ENCODE results near the gene TBC1D9B.

TBC1D9B gene

DNA sequence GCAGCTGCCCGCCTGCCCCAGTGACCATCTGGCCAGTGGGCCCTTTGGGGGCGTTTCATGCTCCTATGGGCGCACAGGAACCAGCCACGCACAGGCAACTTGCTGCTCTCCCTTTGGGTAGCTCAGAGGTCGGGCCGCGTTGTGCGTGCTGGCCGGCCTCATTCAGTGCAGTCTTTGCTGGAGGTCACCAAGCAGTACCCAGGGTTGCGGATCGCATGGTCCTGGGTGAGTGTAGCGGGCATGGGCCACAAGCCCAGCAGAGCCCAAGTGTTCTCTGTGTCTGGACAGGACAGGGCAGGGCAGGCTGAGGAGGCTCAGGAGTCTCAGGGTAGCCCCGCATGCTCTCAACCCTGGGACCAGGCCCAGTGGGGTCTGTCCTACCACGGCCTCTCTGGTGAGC is 39.2 kb downstream of the TBC1D9B start:
- no peak for DNase-seq

DNA sequence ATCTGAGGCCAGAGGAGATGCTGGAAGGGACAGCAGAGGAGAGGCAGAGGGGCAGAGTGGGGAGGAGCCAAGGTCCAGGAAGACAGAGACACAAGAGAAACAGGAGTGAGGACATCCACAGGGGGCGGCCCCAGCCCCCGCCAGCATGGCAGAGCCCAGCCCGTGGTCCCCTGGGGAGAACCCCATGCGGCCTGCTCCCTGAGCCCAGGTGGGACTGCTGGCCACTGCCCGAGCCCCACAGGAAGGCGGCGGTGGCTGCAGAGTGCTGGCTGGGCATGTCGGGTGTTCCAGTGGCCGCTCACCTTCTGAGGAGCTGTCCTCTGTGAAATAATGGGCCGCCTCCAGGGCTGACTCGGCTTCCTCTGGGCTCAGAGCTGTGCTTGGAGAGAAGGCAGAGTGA is 40.2 kb downstream of the TBC1D9B start:
- no peak for DNase-seq

DNA sequence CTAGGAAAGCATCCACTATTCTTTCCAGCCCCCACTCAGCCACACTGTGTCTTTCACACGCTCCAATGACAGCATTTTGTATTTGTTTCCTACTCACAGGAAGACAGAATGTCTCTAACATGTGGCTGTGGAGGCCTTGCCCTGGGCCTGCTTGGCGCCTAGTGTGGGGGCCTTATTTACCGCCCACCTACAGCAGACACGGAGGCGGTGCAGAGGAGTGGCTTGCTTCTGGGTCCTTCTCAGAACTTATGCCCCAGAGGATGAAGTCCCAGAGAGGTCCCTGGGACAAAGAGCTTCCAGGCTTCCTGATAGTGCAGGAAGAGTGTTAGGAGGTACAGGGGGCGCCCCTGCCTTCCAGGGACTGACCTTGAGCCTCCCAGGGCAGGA is 40.6 kb downstream of the TBC1D9B start:
- DNase-seq: no peak

DNA sequence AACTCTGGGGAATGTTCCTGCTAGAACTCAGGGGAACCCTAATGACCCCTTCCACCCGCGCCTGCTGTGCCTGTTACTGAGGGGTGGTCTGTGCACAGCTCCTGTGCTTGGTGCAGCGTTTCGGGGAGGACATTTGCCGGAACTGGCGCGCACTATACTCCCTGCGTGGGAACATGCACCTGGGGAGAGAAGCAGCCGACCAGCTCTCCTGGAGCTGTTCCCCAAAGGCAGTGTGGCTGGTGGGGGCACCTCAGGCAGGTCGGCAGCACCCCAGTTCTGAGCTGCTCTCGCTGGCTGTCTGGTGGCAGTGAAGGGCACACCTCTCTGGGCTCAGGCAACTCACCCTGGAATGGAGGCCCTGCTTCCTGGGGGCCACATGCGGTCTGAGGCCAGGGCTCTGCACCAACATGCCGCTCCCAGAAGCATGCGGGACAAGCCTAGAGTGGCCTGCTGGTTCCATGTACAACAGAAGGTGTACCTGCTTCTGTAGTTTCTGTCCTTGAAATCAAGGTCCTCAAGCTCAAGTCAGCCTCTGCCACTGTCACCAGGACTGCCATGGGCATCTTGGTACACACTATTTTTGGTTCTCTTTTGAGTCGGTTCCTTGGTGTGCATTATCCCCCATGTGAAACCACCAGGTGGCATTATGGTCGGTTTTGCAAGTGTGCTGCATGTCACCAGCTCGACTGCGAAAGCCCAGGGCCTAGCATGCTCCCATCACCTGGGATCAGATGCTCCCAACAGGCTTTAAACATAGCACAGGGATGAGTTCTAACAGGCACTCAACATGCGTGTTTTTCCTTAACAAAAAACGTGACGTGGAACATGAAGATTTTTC is 41.2 kb downstream of the TBC1D9B start:
- no peak for DNase-seq

DNA sequence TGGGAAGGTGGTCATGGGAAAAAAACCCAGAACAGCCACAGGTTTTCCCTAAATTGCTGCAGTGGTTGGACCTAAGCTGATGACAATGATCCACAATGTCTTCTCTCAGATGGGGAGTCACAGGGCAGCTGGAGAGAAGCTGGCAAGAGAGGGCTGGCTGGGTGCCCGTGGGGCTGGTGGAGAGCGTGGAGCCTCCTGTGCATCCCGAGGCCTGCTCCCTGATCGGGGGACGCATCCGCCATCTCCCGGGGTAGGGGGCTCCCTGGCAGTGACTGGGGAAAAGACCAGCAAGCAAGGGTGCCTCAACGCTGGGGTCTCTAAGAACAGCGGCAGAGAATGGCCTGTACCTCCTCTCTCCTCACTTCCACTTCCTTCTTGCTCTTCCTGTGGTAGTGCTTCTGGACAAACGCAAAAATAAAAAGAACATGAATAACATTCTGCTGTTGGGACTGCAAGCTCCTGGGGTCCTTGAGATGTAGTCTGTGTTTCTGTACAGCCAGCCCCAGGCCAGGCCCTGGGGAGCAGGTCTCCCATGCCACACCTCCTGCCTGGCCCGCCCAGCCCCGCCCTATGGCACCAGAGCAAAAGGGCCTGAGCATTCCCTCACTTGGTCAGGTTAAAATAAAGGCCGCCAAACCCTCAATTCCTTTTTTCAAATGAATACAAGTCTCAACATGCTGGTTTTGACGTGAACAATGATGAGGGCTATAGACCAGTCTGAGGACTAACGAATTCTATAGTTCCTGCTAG is 42.0 kb downstream of the TBC1D9B start:
- DNase-seq: peak; percentile 12

DNA sequence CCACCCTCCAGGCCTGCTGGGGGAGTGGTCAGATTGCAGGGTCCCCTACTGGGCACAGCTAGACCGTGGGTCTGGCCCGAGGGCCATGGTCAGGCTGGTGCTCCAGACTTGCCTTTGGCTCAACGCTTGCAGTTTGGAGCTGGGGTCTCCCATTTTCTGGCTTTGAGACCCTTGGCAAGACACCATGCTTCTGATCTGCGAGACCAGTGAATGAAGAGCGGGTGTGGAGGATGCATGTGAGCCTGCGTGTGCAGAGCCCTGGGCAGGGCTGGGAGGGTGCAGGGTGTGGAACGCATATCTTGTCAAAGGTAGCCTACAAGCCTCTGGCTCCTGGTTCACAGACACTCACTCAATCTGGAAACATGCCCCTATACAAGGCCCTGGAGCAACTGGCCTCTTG is 43.0 kb downstream of the TBC1D9B start:
- DNase-seq: no peak

DNA sequence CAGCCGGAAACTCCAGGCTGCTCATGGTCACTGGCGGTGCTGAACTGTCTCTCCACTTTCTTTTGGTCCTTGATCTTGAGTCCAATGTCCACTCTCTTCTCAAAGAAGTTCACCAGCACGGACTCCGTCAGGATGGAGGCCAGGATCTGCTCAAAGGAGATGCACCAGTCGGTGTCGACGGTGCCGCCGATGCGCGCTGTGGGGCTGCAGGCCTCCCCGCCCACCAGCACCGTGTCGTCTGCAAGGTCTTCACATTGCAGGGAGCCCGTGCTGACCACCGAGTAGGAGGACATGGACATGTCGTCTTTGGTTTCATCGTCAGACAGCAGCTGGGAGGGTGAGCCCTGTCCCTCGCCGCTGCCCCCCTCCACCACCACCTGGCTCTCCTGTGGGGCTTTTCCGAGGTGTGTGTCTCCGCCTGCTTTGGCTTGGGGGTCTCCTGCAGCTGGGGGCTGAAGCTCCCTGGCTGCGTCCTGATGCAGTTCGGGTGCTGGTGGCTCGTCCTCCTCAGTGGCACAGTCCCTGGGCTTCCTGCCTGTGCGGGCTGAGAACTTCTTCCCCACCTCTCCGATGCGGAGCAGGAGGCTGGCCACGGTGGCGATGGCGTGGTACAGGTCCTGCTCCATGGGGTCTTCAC is 44.1 kb downstream of the TBC1D9B start:
- no peak for DNase-seq

DNA sequence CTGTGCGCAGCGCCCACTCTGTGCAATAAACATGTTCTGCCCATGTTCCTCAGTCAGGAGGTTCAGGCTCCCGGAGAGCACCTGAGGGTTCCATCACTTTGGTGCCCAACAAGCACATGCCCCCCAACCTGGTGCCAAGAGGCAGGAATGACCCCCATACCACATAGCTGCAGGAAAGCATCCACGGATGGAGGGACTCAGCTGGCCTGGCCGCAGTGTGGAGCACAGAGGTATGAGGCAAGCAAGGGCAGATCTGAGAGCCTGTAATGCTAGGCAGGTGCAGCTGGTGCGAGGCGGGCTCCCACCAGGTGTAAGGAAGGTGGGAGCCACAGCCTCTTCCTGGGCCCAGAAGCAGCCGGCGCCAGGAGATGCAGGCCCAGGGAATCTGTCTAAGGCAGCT is 44.8 kb downstream of the TBC1D9B start:
- DNase-seq: no peak

DNA sequence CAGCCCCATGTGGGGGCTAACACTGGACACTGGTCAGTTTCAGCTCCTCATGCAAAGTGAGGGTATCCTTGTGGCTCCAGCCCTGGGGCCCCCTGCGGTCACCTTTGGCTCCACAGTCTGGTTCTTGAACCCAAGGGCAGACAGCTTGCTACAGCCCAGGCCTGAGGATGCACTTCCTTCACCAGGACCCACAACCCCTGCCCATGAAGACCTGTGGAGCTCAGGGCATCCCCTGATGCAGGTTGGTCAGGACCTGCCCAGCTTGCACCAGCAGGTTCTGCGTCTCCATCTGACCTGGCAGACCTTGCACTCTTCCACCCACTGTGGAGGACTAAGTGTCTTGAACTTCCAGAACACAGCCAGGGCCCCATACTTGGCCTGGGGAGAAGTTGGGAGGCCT is 45.4 kb downstream of the TBC1D9B start:
- no peak for DNase-seq

DNA sequence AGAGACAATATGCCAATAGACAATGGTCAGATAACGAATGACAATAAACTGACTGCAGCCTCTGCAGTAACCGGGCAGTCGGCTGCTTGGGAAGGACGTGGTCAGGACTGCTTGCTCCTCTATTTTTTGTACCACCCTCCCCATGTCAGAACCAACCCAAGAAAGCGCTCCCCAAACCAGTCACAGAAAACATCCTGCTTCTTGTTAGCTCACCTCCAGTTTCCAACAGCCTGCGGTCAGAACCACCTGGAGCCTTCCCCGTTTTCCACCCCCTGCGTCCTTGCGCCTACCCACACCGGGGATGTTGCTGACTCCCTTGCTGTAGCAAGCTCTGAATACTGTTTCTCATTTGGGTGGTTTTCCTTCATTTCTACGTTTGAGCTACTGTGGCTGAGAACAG is 47.4 kb downstream of the TBC1D9B start:
- no peak for DNase-seq

DNA sequence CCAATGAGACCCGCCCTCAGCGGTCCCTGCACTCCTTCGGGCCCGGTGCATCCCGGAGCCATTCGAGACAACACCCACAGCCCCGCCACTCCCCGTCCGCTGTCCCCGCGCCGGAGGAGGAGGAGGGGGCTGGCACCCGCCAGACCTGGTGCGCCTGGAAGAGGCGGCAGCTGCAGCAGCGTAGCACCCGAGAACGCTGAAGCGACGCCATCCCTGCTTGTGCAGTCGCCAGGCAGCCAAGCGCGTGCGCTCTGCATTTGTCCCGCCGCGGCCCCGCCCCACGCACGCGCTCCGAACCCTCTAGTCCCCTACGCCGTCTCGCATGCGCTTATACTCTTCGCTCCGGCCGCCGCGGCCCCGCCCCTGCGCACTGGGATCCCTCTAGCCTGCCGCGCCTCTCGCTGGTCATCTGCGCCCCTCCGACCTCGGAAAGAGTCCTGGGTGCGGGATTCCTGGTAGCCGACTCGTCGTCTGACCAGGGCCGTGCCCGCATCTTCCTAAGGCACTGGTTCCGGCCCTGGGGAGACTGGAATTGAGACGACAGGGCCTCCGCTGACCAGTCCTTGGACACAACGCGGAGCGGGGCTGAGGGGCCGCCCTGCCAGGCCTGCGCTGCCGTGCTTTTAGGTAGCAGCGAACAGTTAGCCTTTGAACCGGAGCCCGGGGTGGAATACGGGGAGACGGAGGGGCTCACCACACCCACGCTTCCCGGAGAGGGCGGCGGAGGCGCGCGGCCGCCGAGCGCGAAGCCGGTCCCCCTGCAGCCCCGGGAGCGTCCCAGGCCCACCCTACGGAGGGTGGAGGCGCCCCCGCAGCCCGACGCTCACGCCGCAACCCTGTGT is 48.9 kb downstream of the TBC1D9B start, which contains the start of gene MRNIP:
TSS of gene MRNIP (minus strand) at position 232 of the 842 bp plus-strand sequence. CDS start at position 211, 21 bp downstream.
- DNase-seq: peak; percentile 98

DNA sequence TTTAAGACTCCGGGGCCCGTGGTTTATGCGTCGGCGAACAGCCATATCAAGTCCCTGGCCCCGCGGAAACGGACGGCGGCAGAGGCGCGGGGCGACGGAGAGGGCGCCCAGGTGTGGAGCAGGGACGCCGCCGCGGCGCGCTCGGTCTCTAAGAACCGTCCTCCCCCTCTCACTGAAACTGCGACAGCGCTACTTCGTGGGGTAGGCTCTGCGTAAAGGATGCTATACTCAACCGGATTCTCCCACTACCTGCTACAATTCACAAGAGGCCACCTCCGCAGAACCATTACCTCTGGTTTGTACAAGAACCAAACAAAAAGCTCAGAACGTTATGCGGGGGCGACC is 49.5 kb downstream of the TBC1D9B start:
- no peak for DNase-seq

DNA sequence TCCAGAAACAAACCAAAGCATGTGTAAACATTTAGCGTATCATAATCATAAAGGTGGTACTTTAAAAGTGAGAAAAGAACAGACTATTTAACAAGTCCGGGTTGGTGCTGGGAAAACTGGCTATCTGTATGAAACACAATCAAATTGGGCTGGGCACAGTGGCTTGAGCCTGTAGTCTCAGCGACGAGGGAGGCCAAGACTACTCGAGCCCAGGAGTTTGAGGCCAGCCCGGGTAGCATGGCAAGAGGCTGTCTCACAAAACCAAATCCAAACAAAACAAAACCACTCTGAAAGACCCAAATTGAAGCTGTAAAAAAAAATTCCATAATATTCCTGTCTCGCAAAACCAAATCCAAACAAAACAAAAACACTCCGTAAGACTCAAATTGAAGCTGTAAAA is 53.3 kb downstream of the TBC1D9B start:
- no peak for DNase-seq

DNA sequence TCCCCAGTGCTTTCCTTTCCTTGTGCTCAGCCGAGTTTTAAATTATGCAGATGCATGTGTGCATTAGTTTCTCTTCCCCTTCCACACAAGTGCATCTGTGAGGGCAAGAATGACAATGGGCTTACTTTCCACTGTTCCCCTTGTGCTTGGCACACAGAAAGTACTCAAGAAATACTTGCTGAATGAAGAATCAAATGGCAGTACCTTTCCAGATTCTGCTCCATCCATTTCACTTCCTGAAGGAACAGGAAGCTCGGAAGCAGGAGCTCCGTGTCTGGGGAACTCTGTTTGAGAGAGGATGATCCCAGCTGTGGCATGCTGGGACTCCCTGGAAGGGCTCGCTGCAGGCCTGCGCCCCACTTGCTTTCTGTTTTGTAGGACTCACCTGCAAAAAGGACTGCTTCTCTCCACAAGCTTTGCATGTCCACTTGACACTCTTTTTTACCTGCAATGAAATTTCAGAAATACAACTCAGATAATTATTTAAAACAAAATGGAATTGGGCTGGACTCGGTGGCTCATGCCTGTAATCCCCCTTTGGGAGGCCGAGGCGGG is 54.6 kb downstream of the TBC1D9B start:
- no peak for DNase-seq

DNA sequence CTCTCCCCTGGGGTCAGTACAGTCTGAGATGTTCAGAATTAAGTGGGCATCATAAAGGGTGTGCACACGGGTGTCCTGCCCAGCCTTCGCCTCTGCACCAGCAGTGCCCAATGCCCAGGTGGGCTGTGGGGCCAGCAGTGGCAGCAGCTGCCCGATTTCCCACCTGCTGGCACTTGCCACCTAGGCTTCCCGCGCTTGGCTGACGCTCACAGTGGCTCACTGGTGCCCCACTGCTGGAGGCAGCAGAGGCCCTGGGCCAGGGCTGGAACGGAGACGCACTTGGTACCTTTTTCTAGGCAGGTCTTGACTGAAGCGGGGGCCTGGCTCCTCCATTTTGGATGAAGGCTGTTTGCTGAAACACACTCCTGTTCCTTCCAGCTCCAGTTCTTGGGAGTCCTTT is 66.1 kb downstream of the TBC1D9B start:
- DNase-seq: no peak

DNA sequence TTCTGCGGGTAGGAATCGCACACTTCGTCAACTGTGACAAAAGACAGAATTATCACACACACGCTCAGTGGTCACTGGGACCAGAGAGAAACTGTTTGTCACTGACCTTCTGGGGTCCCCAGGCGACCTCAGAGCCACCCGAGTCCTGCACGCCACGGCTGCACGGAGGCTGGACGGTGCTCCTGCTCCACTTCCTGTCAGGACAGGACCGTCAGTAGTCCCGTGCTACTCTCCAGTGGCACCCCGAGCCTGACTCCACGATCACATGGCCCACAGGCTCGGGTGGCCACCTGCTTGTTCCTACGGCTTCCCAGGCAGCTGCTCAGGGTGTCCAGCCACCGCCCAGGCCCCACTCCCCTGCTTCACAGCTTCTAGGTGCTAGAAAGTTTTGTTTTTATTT is 66.9 kb downstream of the TBC1D9B start:
- DNase-seq: no peak

DNA sequence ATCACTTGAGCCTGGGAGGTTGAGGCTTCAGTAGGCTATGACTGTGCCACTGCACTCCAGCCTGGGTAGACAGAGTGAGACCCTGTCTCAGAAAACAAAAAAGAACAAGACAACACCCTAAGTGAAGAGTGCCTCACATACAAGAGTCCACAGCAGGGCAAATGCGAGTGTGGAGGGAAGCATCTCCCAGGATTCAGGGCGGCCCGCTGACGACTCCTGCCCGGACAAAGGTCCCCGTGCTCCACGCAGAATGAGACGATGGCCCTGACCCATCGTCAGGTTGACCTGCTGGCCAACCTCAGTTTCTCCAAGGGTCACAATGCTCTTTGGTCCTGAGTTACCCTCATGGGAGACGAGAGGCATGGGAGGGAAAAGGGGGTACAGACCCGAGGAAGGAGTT is 67.4 kb downstream of the TBC1D9B start:
- DNase-seq: no peak

DNA sequence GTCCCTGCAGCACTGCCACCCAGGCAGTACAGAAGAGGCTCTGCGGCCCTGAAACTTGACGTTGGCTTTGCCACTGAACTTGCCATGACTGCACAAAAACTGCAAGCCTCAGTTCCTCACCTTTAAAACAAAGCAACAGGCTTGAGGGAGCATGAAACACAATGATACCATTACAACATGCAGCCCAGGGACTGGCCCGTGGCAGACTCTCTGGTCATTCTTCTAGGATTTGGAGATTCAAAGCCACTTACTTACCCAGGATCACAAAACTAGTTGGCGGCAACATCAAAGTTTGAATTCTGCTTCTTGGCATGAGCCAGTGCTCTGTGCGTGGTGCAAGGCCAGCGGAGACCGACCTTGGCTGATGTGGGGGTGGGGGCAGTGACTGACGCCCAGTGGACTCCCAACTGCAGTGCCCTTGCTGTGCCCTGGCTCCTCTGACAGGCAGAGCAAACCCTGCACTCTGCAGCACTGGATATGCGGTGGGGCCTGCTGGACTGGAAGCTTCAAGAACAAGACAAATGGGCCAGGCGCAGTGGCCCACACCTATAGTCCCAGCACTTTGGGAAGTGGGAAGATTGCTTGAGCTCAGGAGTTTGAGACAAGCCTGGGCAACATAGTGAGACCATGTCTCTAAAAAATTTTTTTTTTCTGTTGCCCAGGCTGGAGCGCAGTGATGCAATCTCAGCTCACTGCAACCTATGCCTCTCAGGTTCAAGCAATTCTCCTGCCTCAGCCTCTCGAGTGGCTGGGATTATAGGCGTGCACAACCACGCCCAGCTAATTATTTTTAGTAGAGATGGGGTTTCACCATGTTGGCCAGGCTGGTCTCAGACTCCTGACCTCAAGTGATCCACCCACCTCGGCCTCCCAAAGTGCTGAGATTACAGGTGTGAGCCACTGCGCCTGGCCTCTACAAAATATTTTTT is 68.1 kb downstream of the TBC1D9B start:
- no peak for DNase-seq

DNA sequence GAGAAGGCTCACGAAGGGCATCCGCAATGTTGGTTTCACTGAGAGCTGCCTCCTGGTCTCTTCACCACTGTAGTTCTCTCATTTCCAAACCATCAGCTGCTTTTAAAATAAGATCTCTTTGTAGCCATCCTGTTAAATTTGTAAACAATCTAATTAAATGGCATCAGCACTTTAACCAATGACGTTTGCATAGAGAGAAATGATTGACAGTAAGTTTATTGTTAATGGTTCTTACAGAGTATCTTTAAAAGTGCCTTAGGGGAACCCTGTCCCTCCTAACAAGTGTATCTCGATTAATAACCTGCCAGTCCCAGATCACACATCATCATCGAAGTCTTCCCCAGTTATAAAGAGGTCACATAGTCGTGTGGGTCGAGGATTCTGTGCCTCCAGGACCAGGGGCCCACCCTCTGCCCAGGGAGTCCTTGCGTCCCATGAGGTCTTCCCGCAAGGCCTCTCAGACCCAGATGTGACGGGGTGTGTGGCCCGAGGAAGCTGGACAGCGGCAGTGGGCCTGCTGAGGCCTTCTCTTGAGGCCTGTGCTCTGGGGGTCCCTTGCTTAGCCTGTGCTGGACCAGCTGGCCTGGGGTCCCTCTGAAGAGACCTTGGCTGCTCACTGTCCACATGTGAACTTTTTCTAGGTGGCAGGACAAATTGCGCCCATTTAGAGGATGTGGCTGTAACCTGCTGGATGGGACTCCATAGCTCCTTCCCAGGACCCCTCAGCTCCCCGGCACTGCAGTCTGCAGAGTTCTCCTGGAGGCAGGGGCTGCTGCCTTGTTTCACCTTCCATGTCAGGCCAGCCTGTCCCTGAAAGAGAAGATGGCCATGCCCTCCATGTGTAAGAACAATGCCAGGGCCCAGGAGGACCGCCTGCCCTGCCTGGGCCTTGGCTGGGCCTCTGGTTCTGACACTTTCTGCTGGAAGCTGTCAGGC is 70.4 kb downstream of the TBC1D9B start:
- no peak for DNase-seq
